ENCODE measurements around the gene PTMA.
A peak's percentile ranks its signal among the peaks of the same experiment; 100 is the strongest.

- TF ChIP-seq CTCF (IDR thresholded peaks at IDR 0.05; ENCODE audit: insufficient read depth, low read length, poor library complexity, severe bottlenecking) (peak; percentile 81), EZH2phosphoT487 (conservative IDR thresholded peaks at IDR 0.05; ENCODE audit: low read length) (no peak)
Measured at GRCh38 chr2:231714639-231715498, 6.5 kb downstream of the PTMA start.
